Pons (tissue), 1 donor: ENCODE data around the gene POGLUT3.

Experiments used
- DNase-seq: peaks from one replicate; pipeline ENCODE4 v3.0.0-alpha.2; 2016; ENCODE audit warnings: low spot score

Gene POGLUT3

GRCh38 chr11:108500169-108500568 is 2.0 kb upstream of the POGLUT3 start:
- no peak for DNase-seq

- no peak for DNase-seq
These were observed 728 bp upstream of the POGLUT3 start for GRCh38 chr11:108498816-108499408.

- peak; percentile 74 for DNase-seq
These were observed 703 bp downstream of the POGLUT3 start for GRCh38 chr11:108497317-108498045.

- DNase-seq = no peak
These were observed 1.4 kb downstream of the POGLUT3 start for GRCh38 chr11:108496643-108497256.

- no peak for DNase-seq
These were observed 2.9 kb downstream of the POGLUT3 start for GRCh38 chr11:108495326-108495725.

GRCh38 chr11:108494182-108494581 is 4.0 kb downstream of the POGLUT3 start:
- no peak for DNase-seq

GRCh38 chr11:108491936-108492335 is 6.2 kb downstream of the POGLUT3 start:
- DNase-seq = no peak

- DNase-seq = no peak
These were observed 11.4 kb downstream of the POGLUT3 start for GRCh38 chr11:108486828-108487227.

GRCh38 chr11:108486331-108486730 is 11.9 kb downstream of the POGLUT3 start:
- DNase-seq = no peak

- no peak for DNase-seq
These were observed 15.0 kb downstream of the POGLUT3 start for GRCh38 chr11:108483163-108483562.

- no peak for DNase-seq
These were observed 23.3 kb downstream of the POGLUT3 start for GRCh38 chr11:108474664-108475463.

- DNase-seq = no peak
These were observed 25.5 kb downstream of the POGLUT3 start for GRCh38 chr11:108472681-108473080.

- DNase-seq = no peak
These were observed 29.7 kb downstream of the POGLUT3 start for GRCh38 chr11:108468478-108468864.

- peak; percentile 99 for DNase-seq
These were observed 30.9 kb downstream of the POGLUT3 start, which contains the start of gene C11orf65 for GRCh38 chr11:108467091-108467823. TSS of gene C11orf65 (minus strand) at chr11:108467529. CDS start at chr11:108461559, 5,970 bp downstream.

- DNase-seq = no peak
These were observed 31.8 kb downstream of the POGLUT3 start for GRCh38 chr11:108466405-108466804.

GRCh38 chr11:108453207-108453835 is 44.9 kb downstream of the POGLUT3 start:
- DNase-seq = no peak
